RWPE2 (cell line): ENCODE data around the gene ZFYVE1.
A peak's percentile ranks its signal among the peaks of the same experiment; 100 is the strongest.
"Not testable (repeated sequence)": the region's sequence is repeated elsewhere in the genome, so short reads cannot be mapped to it uniquely, and the experiment has no call there.

Experiments
- ATAC-seq: fragments of 200-7000 bp; cut with Tn5 transposase; 3 replicates; pipeline ENCODE4 v1.9.1; 2021; ENCODE audit warnings: low read depth
- DNase-seq: peaks from one replicate; pipeline ENCODE4 v3.0.0-alpha.2; 2020; ENCODE audit warnings: low spot score
- H3K27ac ChIP-seq: fragments of 450-650 bp; 2 replicates; pipeline ENCODE4 v1.5.1; 2017; ENCODE audit warnings: mild to moderate bottlenecking; ENCODE audit not compliant: poor library complexity, severe bottlenecking
- H3K27me3 ChIP-seq: fragments of 250-450 bp; sonication (Bioruptor Pico); 2 replicates; pipeline ENCODE4 v1.5.1; 2021; ENCODE audit warnings: mild to moderate bottlenecking, moderate library complexity; ENCODE audit not compliant: insufficient read depth, poor library complexity, severe bottlenecking
- H3K36me3 ChIP-seq: fragments of 250-450 bp; sonication (Bioruptor Pico); 2 replicates; pipeline ENCODE4 v1.5.1; 2020; ENCODE audit warnings: low read depth, mild to moderate bottlenecking, moderate library complexity
- H3K4me1 ChIP-seq: fragments of 250-450 bp; sonication (Bioruptor Pico); 2 replicates; pipeline ENCODE4 v1.5.1; 2021; ENCODE audit warnings: mild to moderate bottlenecking, moderate library complexity; ENCODE audit not compliant: insufficient read depth, poor library complexity, severe bottlenecking
- H3K4me3 ChIP-seq: fragments of 250-450 bp; sonication (Bioruptor Pico); 2 replicates; pipeline ENCODE4 v1.5.1; 2021; ENCODE audit warnings: mild to moderate bottlenecking, moderate library complexity; ENCODE audit not compliant: severe bottlenecking
- H3K9me3 ChIP-seq: fragments of 250-450 bp; sonication (Bioruptor Pico); 2 replicates; pipeline ENCODE4 v1.5.1; 2021; ENCODE audit warnings: mild to moderate bottlenecking, moderate library complexity; ENCODE audit not compliant: severe bottlenecking
- TF ChIP-seq, protein P1 (sequence below): fragments of 450-650 bp; IDR thresholded peaks from one replicate; pipeline ENCODE4 v1.5.1; 2017; ENCODE audit warnings: mild to moderate bottlenecking, moderate library complexity; ENCODE audit not compliant: poor library complexity, severe bottlenecking

ZFYVE1 gene

DNA sequence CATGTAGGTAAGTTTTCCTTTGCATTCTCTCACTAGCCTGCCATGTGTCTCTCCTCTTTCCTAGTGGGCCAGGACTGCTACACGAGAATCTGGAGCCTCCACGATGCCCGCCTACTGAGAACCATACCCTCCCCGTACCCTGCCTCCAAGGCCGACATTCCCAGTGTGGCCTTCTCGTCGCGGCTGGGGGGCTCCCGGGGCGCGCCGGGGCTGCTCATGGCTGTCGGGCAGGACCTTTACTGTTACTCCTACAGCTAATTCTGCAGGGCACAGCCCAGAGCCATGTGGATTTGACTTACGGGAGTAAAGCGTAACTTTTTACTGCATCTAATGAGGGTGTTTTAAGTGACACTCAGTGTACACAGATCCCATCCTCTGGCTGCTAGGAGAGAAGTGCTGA, 68.4 kb downstream of the ZFYVE1 start:
- TF ChIP-seq, protein P1, sequence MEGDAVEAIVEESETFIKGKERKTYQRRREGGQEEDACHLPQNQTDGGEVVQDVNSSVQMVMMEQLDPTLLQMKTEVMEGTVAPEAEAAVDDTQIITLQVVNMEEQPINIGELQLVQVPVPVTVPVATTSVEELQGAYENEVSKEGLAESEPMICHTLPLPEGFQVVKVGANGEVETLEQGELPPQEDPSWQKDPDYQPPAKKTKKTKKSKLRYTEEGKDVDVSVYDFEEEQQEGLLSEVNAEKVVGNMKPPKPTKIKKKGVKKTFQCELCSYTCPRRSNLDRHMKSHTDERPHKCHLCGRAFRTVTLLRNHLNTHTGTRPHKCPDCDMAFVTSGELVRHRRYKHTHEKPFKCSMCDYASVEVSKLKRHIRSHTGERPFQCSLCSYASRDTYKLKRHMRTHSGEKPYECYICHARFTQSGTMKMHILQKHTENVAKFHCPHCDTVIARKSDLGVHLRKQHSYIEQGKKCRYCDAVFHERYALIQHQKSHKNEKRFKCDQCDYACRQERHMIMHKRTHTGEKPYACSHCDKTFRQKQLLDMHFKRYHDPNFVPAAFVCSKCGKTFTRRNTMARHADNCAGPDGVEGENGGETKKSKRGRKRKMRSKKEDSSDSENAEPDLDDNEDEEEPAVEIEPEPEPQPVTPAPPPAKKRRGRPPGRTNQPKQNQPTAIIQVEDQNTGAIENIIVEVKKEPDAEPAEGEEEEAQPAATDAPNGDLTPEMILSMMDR, result no peak
- H3K27me3 ChIP-seq, result no peaks in the 10 kb centered on the region
- H3K36me3 ChIP-seq, result peaks cover 9% of the 10 kb centered on the region; the same call in 1 of the 2 replicates
- H3K4me1 ChIP-seq, result peaks cover 22% of the 10 kb centered on the region
- H3K9me3 ChIP-seq, result no peaks in the 10 kb centered on the region
- no peak for ATAC-seq
- no peak overlapping the region for H3K27ac ChIP-seq
- DNase-seq, result no peak
- H3K4me3 ChIP-seq, result no peak overlapping the region

DNA sequence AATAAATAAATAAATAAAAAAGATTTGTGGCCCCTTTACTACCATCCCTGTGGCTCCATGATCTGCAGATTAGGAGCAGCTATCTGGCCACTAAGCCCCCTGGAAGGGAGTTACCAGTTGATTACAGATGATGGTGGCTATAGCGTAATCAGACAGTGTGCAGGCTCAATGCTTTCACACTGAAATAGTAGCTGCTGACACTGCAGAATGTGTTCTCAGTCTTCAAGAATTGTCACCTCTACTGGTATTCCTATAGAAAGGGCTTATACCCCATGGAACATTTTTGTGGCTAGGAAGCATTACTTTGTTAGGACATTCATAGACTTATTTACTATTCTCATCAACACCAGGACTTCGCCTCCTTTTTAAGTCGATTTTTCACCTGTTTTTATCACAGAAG, 69.7 kb downstream of the ZFYVE1 start:
- TF ChIP-seq, protein P1, result no peak
- peaks cover 14% of the 10 kb centered on the region; the same call in 1 of the 2 replicates for H3K36me3 ChIP-seq
- no peaks in the 10 kb centered on the region for H3K27me3 ChIP-seq
- H3K27ac ChIP-seq, result no peak overlapping the region
- no peak for DNase-seq
- H3K9me3 ChIP-seq, result no peaks in the 10 kb centered on the region
- H3K4me1 ChIP-seq, result peaks cover 12% of the 10 kb centered on the region
- no peak overlapping the region for H3K4me3 ChIP-seq
- no peak for ATAC-seq

DNA sequence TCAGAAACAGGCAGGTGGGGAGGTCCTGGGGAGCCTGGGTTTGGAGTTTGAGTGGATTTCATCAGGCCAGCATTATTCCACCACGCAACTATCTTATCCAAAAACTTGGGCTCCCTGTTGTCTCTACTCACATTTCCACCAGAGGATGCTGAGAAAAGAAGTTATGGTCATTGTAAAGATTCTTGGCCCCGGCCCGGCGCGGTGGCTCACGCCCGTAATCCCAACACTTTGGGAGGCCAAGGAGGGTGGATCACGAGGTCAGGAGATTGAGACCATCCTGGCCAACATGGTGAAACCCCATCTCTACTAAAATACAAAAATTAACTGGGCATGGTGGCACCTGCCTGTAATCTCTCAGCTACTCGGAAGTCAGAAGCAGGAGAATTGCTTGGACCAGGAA, 70.2 kb downstream of the ZFYVE1 start:
- not testable (repeated sequence) for ATAC-seq, H3K27ac ChIP-seq, H3K27me3 ChIP-seq, H3K9me3 ChIP-seq, H3K4me1 ChIP-seq, DNase-seq, H3K4me3 ChIP-seq
- H3K36me3 ChIP-seq, result peaks cover 14% of the 10 kb centered on the region; the same call in 1 of the 2 replicates

DNA sequence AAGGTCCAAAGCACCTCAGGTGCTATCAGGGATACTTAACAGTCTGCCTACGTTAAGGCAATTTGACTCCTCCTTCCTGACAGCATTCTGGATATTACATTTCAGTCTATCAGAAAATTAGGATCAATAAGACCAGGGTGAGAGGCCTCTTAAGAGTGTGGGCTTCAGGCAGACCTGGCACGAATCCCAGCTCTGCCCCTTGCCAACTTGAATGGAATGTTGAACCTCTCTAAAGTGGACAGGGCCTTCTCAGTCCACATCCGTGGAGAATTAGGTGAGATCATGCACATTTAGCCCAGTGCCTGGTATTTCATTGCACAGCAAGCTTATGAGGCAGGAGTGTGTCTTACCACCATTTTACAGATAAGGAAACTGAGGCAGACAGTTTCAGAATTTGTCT, 74.7 kb downstream of the ZFYVE1 start:
- Histone ChIP-seq H3K4me3 (no peak overlapping the region), H3K27ac (no peak overlapping the region), H3K4me1 (no peaks in the 10 kb centered on the region), H3K9me3 (no peaks in the 10 kb centered on the region), H3K27me3 (no peaks in the 10 kb centered on the region), H3K36me3 (peaks cover 28% of the 10 kb centered on the region)
- TF ChIP-seq, protein P1, result no peak
- no peak for ATAC-seq
- DNase-seq, result no peak

DNA sequence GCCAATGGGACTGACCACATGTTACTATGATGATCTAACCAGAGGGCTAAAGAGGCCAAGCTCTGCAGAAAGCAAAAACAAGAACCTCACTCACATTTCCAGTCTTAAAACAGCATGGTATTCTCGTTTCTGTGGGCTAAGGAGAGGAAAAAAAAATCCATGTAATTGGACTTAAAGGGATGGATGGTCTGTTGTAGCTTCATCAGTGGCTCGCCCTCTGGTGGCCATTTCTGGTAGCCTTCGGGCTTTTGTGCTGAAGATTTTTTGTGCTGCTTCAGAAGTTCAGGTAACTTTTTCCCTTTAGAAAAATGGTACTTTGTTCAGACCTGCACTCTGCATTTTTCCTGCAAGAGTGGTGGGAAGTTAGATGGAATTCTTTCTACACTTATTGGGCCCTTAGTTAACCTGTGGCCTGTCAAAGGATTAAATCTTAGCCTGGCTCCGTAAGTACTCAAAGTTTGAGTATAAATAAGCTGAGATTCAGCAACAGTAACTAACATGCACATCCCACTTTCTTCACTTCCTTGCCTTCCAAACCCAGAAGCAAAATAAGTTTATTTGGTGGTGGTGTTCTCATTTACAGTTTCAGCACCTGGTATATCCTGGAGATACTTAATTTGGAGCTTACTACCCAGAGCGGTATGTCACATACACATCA, 78.3 kb downstream of the ZFYVE1 start:
- ATAC-seq (peak; percentile 62), DNase-seq (no peak)
- no peaks in the 10 kb centered on the region for H3K9me3 ChIP-seq
- peaks cover 26% of the 10 kb centered on the region for H3K36me3 ChIP-seq
- no peaks in the 10 kb centered on the region for H3K27me3 ChIP-seq
- H3K4me1 ChIP-seq, result no peaks in the 10 kb centered on the region
- TF ChIP-seq, protein P1, result peak; percentile 98
- H3K4me3 ChIP-seq, result no peak overlapping the region
- H3K27ac ChIP-seq, result no peak overlapping the region
